KMS-11 (cell line): Measurements from ENCODE around the gene TFF3.
"Not testable (repeated sequence)": the region's sequence is repeated elsewhere in the genome, so short reads cannot be mapped to it uniquely, and the experiment has no call there.

ENCODE experiments used
- H2AFZ ChIP-seq: fragments of 200-600 bp; sonication (generic); 2 replicates; pipeline ENCODE4 v1.6.1; 2016; ENCODE audit warnings: antibody characterized with exemption, mixed run types, low read depth
- H3K27ac ChIP-seq: fragments of 200-600 bp; sonication (generic); 2 replicates; pipeline ENCODE4 v1.6.1; 2016; ENCODE audit warnings: mild to moderate bottlenecking, mixed run types
- H3K27me3 ChIP-seq: fragments of 200-600 bp; sonication (generic); 2 replicates; pipeline ENCODE4 v1.6.1; 2017; ENCODE audit warnings: mild to moderate bottlenecking, low read depth, mixed run types, moderate library complexity; ENCODE audit not compliant: insufficient read depth
- H3K36me3 ChIP-seq: fragments of 200-600 bp; sonication (generic); 2 replicates; pipeline ENCODE4 v1.6.1; 2017; ENCODE audit warnings: mild to moderate bottlenecking, mixed run types; ENCODE audit not compliant: insufficient read depth
- H3K4me1 ChIP-seq: fragments of 200-600 bp; sonication (generic); 2 replicates; pipeline ENCODE4 v1.6.1; 2016; ENCODE audit warnings: mild to moderate bottlenecking, low read depth, mixed run types; ENCODE audit not compliant: poor library complexity, severe bottlenecking
- H3K4me2 ChIP-seq: fragments of 200-600 bp; sonication (generic); 2 replicates; pipeline ENCODE4 v1.7.0; 2016; ENCODE audit warnings: mild to moderate bottlenecking, mixed run types
- H3K4me3 ChIP-seq: fragments of 200-600 bp; sonication (generic); IDR thresholded peaks from 2 replicates; pipeline ENCODE4 v1.6.1; 2017; ENCODE audit warnings: low read depth, low read length, mixed read lengths; ENCODE audit not compliant: insufficient read depth
- H3K79me2 ChIP-seq: fragments of 200-600 bp; sonication (generic); 2 replicates; pipeline ENCODE4 v1.6.1; 2016; ENCODE audit warnings: low read depth, mixed run types; ENCODE audit not compliant: insufficient read depth
- H3K9ac ChIP-seq: fragments of 200-600 bp; sonication (generic); 2 replicates; pipeline ENCODE4 v1.6.1; 2016; ENCODE audit warnings: mild to moderate bottlenecking, mixed run types
- H4K20me1 ChIP-seq: fragments of 200-600 bp; sonication (generic); 2 replicates; pipeline ENCODE4 v1.6.1; 2016; ENCODE audit warnings: mild to moderate bottlenecking, mixed run types; ENCODE audit not compliant: insufficient read depth
- TF ChIP-seq, protein P1 (sequence below): fragments of 200-600 bp; sonication (generic); conservative IDR thresholded peaks from 2 replicates; pipeline ENCODE4 v1.6.1; 2017; ENCODE audit warnings: low read depth, mild to moderate bottlenecking, antibody characterized with exemption, low read length, moderate library complexity, mixed read lengths

TFF3 gene

GRCh38 chr21:42294273-42294880 is 20.8 kb downstream of the TFF3 start:
- TF ChIP-seq, protein P1, sequence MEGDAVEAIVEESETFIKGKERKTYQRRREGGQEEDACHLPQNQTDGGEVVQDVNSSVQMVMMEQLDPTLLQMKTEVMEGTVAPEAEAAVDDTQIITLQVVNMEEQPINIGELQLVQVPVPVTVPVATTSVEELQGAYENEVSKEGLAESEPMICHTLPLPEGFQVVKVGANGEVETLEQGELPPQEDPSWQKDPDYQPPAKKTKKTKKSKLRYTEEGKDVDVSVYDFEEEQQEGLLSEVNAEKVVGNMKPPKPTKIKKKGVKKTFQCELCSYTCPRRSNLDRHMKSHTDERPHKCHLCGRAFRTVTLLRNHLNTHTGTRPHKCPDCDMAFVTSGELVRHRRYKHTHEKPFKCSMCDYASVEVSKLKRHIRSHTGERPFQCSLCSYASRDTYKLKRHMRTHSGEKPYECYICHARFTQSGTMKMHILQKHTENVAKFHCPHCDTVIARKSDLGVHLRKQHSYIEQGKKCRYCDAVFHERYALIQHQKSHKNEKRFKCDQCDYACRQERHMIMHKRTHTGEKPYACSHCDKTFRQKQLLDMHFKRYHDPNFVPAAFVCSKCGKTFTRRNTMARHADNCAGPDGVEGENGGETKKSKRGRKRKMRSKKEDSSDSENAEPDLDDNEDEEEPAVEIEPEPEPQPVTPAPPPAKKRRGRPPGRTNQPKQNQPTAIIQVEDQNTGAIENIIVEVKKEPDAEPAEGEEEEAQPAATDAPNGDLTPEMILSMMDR = no peak
- H3K9ac ChIP-seq = no peak overlapping the region
- no peak overlapping the region for H3K4me2 ChIP-seq
- H2AFZ ChIP-seq = no peak overlapping the region
- no peaks in the 10 kb centered on the region for H3K4me1 ChIP-seq
- H3K36me3 ChIP-seq = no peaks in the 10 kb centered on the region
- no peaks in the 10 kb centered on the region for H3K27me3 ChIP-seq
- no peak overlapping the region for H3K4me3 ChIP-seq
- H3K79me2 ChIP-seq = no peaks in the 10 kb centered on the region
- no peaks in the 10 kb centered on the region for H4K20me1 ChIP-seq
- no peak overlapping the region for H3K27ac ChIP-seq

DNA sequence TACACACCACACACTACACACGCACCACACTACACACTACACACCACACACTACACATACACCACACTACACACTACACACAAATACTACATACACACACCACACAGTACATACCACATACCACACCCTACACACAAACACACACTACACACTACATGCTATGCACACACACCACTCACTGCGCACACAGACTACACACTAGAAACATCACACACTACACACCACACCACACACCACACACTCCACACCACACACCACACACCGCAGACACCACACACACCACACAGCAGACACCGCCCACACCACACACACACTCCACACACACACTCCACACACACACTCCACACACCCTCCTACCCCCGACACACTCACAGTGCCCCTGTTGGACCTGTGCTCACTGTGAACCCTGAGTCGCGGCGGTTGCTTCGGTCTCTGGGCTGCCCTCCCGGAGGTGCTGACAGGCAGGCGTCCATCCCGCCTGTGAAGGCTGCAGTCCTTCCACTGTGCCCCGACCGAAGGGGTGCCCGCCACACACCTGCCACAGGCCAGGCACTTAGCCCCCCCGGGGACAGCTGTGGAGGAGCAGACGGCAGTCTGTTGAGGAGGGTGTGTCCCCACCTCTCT is 21.4 kb downstream of the TFF3 start:
- H2AFZ ChIP-seq = no peak overlapping the region
- no peak overlapping the region for H3K27ac ChIP-seq
- H3K4me2 ChIP-seq = no peak overlapping the region
- TF ChIP-seq, protein P1 = no peak
- no peak overlapping the region for H3K9ac ChIP-seq
- H4K20me1 ChIP-seq = no peaks in the 10 kb centered on the region
- no peaks in the 10 kb centered on the region for H3K36me3 ChIP-seq
- no peak overlapping the region for H3K4me3 ChIP-seq
- no peaks in the 10 kb centered on the region for H3K27me3 ChIP-seq
- no peaks in the 10 kb centered on the region for H3K79me2 ChIP-seq
- H3K4me1 ChIP-seq = no peaks in the 10 kb centered on the region

DNA sequence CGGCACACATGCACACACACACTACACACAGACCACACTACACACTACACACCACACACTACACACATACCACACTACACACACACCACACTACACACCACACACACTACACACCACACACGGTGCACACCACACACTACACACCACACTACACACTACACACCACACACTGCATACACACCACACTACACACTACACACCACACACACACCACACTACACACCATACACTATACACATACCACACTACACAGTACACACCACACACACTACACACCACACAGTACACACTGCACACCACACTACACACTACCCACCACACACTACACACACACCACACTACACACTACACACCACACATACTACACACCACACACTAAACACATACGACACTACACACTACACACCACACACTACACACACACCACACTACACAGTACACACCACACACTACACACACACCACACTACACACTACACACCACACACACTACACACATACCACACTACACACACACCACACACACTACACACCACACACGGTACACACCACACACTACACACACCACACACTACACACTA is 22.6 kb downstream of the TFF3 start:
- not testable (repeated sequence) for H3K36me3 ChIP-seq, H4K20me1 ChIP-seq, H3K9ac ChIP-seq, H3K4me1 ChIP-seq, H3K4me3 ChIP-seq, H2AFZ ChIP-seq, H3K4me2 ChIP-seq, H3K79me2 ChIP-seq, H3K27ac ChIP-seq, H3K27me3 ChIP-seq

DNA sequence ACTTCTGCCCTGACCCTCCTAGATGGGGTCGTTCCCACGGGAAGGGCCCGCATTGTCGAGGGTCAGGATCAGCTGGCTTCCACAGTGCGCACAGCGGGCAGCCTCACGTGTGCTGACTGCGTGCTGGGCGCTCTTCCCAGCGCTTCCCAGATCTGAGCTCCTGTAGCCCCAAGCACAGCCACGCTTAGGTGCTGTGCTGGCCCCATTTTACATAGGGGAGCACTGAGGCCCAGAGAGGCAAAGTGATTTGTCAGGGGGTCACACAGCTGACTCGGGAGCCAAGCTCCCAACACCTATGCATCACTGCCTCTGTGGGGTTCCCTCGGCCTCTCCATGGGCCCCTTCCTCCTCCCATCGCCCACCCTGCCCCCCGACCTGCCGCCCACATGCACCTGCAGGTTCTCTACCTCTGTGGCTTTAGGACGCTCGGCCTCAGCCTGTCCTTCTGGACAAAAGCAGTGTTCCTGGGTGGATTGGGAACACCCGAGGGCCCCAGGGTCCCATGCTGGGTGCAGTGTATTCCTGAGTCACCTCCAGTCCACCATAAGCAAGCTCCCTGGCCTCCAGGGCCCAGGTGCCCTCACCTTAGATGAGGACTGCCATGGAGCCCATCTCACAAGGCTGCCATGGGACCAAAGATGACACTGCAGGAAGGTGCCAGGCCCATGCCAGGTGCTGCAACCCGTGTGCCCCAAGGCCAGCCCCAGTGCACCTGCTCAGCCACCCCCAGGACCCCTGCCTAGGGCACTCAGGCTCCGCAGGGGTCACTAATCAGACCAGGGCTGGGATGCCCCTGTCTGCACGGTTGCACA is 23.3 kb downstream of the TFF3 start:
- Histone ChIP-seq H3K27ac (no peak overlapping the region), H3K36me3 (no peaks in the 10 kb centered on the region), H3K27me3 (no peaks in the 10 kb centered on the region)

More for the DNA sequence above, 23.3 kb downstream of the TFF3 start:
- Histone ChIP-seq H3K79me2 (no peaks in the 10 kb centered on the region), H3K4me3 (no peak overlapping the region), H3K4me2 (no peak overlapping the region), H3K9ac (no peak overlapping the region), H2AFZ (no peak overlapping the region), H4K20me1 (no peaks in the 10 kb centered on the region), H3K4me1 (no peaks in the 10 kb centered on the region)
- TF ChIP-seq, protein P1 = no peak
